ENCODE data around the gene KLK14.

GRCh38 chr19:51114087-51114729 is 31.5 kb upstream of the KLK14 start:
- TF ChIP-seq CTCF (IDR thresholded peaks at IDR 0.05 in 2 of 3, conservative IDR thresholded peaks at IDR 0.05 in 1 of 3; ENCODE audit: borderline replicate concordance in 1 of 3, insufficient read depth in 1 of 3, low read depth in 2 of 3, low read length in 2 of 3) (no peak), FOSL1 (IDR thresholded peaks at IDR 0.05; ENCODE audit: low read depth) (no peak), POLR2AphosphoS5 (IDR thresholded peaks at IDR 0.05; ENCODE audit: low read depth, low read length) (no peak), POLR2A (IDR thresholded peaks at IDR 0.05; ENCODE audit: borderline replicate concordance, extremely low read depth, insufficient read depth, insufficient read length) (no peak), YY1 (IDR thresholded peaks at IDR 0.05; ENCODE audit: extremely low read depth, insufficient replicate concordance, low read depth, low read length) (no peak), SIN3A (IDR thresholded peaks at IDR 0.05; ENCODE audit: low read depth) (no peak), RAD21 (IDR thresholded peaks at IDR 0.05; ENCODE audit: low read depth) (no peak), EZH2 (IDR thresholded peaks at IDR 0.05) (no peak), ZNF274 (IDR thresholded peaks at IDR 0.05; ENCODE audit: low read depth, low read length) (no peak), EZH2phosphoT487 (IDR thresholded peaks at IDR 0.05; ENCODE audit: borderline replicate concordance) (no peak), SP1 (IDR thresholded peaks at IDR 0.05; ENCODE audit: low read depth) (no peak), ELF1 (IDR thresholded peaks at IDR 0.05; ENCODE audit: borderline replicate concordance, low read depth) (no peak)

All from HCT116 (cell line).